ENCODE data around the gene PIP4K2A.

DNA sequence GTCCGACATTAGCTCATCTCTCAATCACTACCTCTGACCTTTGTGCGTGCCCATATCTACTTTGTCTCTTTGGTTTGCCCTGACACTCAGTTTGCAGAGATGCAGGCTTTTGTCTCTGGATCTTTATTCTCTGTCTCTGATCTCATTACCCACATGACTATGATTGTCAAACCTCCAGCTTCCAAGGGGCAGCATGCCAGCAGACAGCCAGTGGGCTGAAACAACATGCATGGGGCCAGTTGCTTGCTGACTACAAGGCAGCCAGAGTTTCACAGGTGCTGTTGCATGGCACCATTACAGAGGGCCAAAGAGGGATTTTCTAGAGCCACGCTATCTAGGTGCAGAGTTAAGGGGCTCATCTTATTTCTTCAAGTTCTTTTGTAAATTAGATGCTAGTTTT is 222.9 kb downstream of the PIP4K2A start:
- TF ChIP-seq, protein P1, sequence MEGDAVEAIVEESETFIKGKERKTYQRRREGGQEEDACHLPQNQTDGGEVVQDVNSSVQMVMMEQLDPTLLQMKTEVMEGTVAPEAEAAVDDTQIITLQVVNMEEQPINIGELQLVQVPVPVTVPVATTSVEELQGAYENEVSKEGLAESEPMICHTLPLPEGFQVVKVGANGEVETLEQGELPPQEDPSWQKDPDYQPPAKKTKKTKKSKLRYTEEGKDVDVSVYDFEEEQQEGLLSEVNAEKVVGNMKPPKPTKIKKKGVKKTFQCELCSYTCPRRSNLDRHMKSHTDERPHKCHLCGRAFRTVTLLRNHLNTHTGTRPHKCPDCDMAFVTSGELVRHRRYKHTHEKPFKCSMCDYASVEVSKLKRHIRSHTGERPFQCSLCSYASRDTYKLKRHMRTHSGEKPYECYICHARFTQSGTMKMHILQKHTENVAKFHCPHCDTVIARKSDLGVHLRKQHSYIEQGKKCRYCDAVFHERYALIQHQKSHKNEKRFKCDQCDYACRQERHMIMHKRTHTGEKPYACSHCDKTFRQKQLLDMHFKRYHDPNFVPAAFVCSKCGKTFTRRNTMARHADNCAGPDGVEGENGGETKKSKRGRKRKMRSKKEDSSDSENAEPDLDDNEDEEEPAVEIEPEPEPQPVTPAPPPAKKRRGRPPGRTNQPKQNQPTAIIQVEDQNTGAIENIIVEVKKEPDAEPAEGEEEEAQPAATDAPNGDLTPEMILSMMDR (IDR thresholded peaks at IDR 0.05): no peak
- no peak for TF ChIP-seq POLR2A (IDR thresholded peaks at IDR 0.05)

Measured in prostate gland (tissue), 2 donors.